HepG2 (cell line): ENCODE measurements around the gene LRRFIP2. TPM values are rescaled to one million over a fixed set of nuclear protein-coding genes. Genes with fewer than 3 reads are reported as not detected.

Source experiments
- ATAC-seq: fragments of 200-7000 bp; cut with Tn5 transposase; 3 replicates; pipeline ENCODE4 v1.9.1; 2020; ENCODE audit warnings: mild to moderate bottlenecking, moderate library complexity
- BruUV-seq: library from RNA; stranded (reverse); fragments of 400-500 nt; replicated peaks from 2 replicates; lab custom pipeline; 2021; lab: Mats Ljungman, UMichigan
- CTCF ChIA-PET: fragments of 300-600 bp; formaldehyde crosslinking; extraction: SDS; loops from one replicate; lab custom pipeline; 2021; ENCODE audit warnings: low total read pairs, inconsistent platforms, low intra/inter-chr PET ratio; lab: Yijun Ruan, JAX
- POLR2A ChIA-PET: fragments of 350-600 bp; sonication (Branson Sonifier 250); formaldehyde crosslinking; loops from one replicate; lab custom pipeline; 2020; ENCODE audit warnings: antibody characterized with exemption, inconsistent platforms; lab: Yijun Ruan, JAX
- DNase-seq: peaks from one replicate; pipeline ENCODE4 v3.0.0-alpha.2; 2015; ENCODE audit warnings: low spot score
- FAIRE-seq: peaks from 3 replicates; lab custom pipeline; 2011; peaks lifted over from hg19 to GRCh38; lab: Jason Lieb, UNC
- H2AFZ ChIP-seq: one replicate; pipeline ENCODE4 v1.6.1; 2011; ENCODE audit warnings: low read length, inconsistent platforms
- H3K27ac ChIP-seq: fragments of 300-600 bp; 3 replicates; pipeline ENCODE4 v1.8.0; 2011; ENCODE audit warnings: mixed run types, mild to moderate bottlenecking, mixed read lengths, low read length, inconsistent platforms; ENCODE audit not compliant: insufficient read depth; ENCODE audit errors: extremely low read length
- H3K27me3 ChIP-seq, 2 experiments: fragments of 200-600 bp in 1 of 2; 2 replicates in 1 of 2; 3 replicates in 1 of 2; pipeline versions ENCODE4 v1.6.0 to v1.8.0; 2011; ENCODE audit warnings: low read length in 2 of 2, mild to moderate bottlenecking in 2 of 2, moderate library complexity in 2 of 2, inconsistent platforms in 1 of 2; ENCODE audit not compliant: insufficient read depth in 2 of 2, control insufficient read depth in 1 of 2
- H3K36me3 ChIP-seq, 2 experiments: fragments of 200-600 bp in 1 of 2; replicated peaks in 1 of 2; 2 replicates in 1 of 2; 3 replicates in 1 of 2; pipeline versions ENCODE4 v1.5.1 to v1.8.0; 2011; ENCODE audit warnings: low read length in 2 of 2, inconsistent platforms in 1 of 2; ENCODE audit not compliant: insufficient read depth in 2 of 2, control insufficient read depth in 1 of 2
- H3K4me1 ChIP-seq: 2 replicates; pipeline ENCODE4 v1.5.1; 2012; ENCODE audit warnings: low read length, inconsistent platforms; ENCODE audit not compliant: insufficient read depth
- H3K4me2 ChIP-seq: 2 replicates; pipeline ENCODE4 v1.6.0; 2011; ENCODE audit warnings: low read depth, low read length, inconsistent platforms
- H3K4me3 ChIP-seq, 3 experiments: fragments of 200-600 bp in 1 of 3; sonication (generic), shearing (Covaris generic) in 1 of 3; replicated peaks in 1 of 3; 2 replicates each; pipeline ENCODE4 v1.5.1; 2011 to 2016; ENCODE audit warnings: low read length in 3 of 3, inconsistent platforms in 2 of 3, low read depth in 2 of 3, mild to moderate bottlenecking in 2 of 3, control low read depth in 1 of 3, mixed read lengths in 1 of 3; ENCODE audit not compliant: insufficient read depth in 1 of 3
- H3K79me2 ChIP-seq: one replicate; pipeline ENCODE4 v1.6.1; 2011; ENCODE audit warnings: low read length, inconsistent platforms; ENCODE audit not compliant: insufficient read depth
- H3K9ac ChIP-seq: 2 replicates; pipeline ENCODE4 v1.6.0; 2011; ENCODE audit warnings: mild to moderate bottlenecking, low read depth, low read length, inconsistent platforms; ENCODE audit not compliant: insufficient read depth
- H3K9me3 ChIP-seq: 2 replicates; pipeline ENCODE4 v1.5.1; 2012; ENCODE audit warnings: mild to moderate bottlenecking, low read length
- H4K20me1 ChIP-seq: 2 replicates; pipeline ENCODE4 v1.6.0; 2011; ENCODE audit warnings: inconsistent platforms, mild to moderate bottlenecking, low read length, moderate library complexity; ENCODE audit not compliant: insufficient read depth
- CSRNP1 ChIP-seq: sonication (generic); formaldehyde crosslinking; IDR thresholded peaks from 2 replicates; pipeline ENCODE4 v1.8.1; 2023; ENCODE audit warnings: mild to moderate bottlenecking, missing genetic modification reagents
- FOXC1 ChIP-seq: sonication (generic); formaldehyde crosslinking; IDR thresholded peaks from 2 replicates; pipeline ENCODE4 v1.8.0; 2022; ENCODE audit warnings: mild to moderate bottlenecking, missing genetic modification reagents, borderline replicate concordance
- JDP2 ChIP-seq: sonication (generic); formaldehyde crosslinking; IDR thresholded peaks from 2 replicates; pipeline ENCODE4 v1.8.1; 2022; ENCODE audit warnings: missing genetic modification reagents, borderline replicate concordance
- MAFK ChIP-seq, 2 experiments: IDR thresholded peaks in 1 of 2; conservative IDR thresholded peaks in 1 of 2; 2 replicates each; pipeline ENCODE4 v1.6.1; 2011; ENCODE audit warnings: improper control_type of control experiment in 2 of 2, low read length in 2 of 2
- MIER2 ChIP-seq: IDR thresholded peaks from 2 replicates; pipeline ENCODE4 v1.6.1; 2016; ENCODE audit warnings: missing biosample characterization, missing genetic modification reagents
- PLRG1 ChIP-seq: fragments of 450-650 bp; conservative IDR thresholded peaks from 2 replicates; pipeline ENCODE4 v1.6.1; 2016
- POLR2AphosphoS5 ChIP-seq: IDR thresholded peaks from 2 replicates; pipeline ENCODE4 v1.6.1; 2012; ENCODE audit warnings: low read depth, low read length
- RFXAP ChIP-seq: sonication (generic); formaldehyde crosslinking; IDR thresholded peaks from 2 replicates; pipeline ENCODE4 v1.4.0; 2020; ENCODE audit warnings: missing genetic modification reagents, borderline replicate concordance
- SIN3A ChIP-seq: IDR thresholded peaks from 2 replicates; pipeline ENCODE4 v1.6.1; 2011; ENCODE audit warnings: low read depth, mild to moderate bottlenecking, control low read depth, low read length, borderline replicate concordance
- SOX13 ChIP-seq, 3 experiments: fragments of 450-650 bp in 1 of 3; sonication (generic) in 1 of 3; formaldehyde crosslinking in 1 of 3; IDR thresholded peaks in 2 of 3; conservative IDR thresholded peaks in 1 of 3; 2 replicates each; pipeline versions ENCODE4 v1.5.0 to v1.6.1; 2016 to 2020; ENCODE audit warnings: antibody characterized with exemption in 1 of 3, mild to moderate bottlenecking in 1 of 3, missing compliant biosample characterization in 1 of 3, missing genetic modification reagents in 1 of 3, moderate library complexity in 1 of 3
- ZBTB7B ChIP-seq: sonication (generic); formaldehyde crosslinking; IDR thresholded peaks from 2 replicates; pipeline ENCODE4 v1.4.0; 2020; ENCODE audit warnings: missing genetic modification reagents
- ZNF20 ChIP-seq: sonication (generic); formaldehyde crosslinking; IDR thresholded peaks from 2 replicates; pipeline ENCODE4 v1.4.0; 2020; ENCODE audit warnings: mild to moderate bottlenecking, moderate library complexity, missing genetic modification reagents
- ZNF282 ChIP-seq: fragments of 450-650 bp; IDR thresholded peaks from 2 replicates; pipeline ENCODE4 v1.6.1; 2018; ENCODE audit not compliant: partially characterized antibody
- ZNF33B ChIP-seq: sonication (generic); formaldehyde crosslinking; IDR thresholded peaks from 2 replicates; pipeline ENCODE4 v1.5.1; 2020; ENCODE audit warnings: mild to moderate bottlenecking, missing genetic modification reagents
- ZNF468 ChIP-seq: sonication (generic); formaldehyde crosslinking; IDR thresholded peaks from 2 replicates; pipeline ENCODE4 v1.8.0; 2022; ENCODE audit warnings: mild to moderate bottlenecking, moderate library complexity, missing genetic modification reagents
- WGBS: methylation state at CpG from one replicate; pipeline ENCODE4 v1.1.6; 2017; ENCODE audit warnings: low lambda C conversion rate; 5-methylcytosine and 5-hydroxymethylcytosine counted together
- in situ Hi-C: cut with HindIII; loops from 2 replicates; pipeline ENCODE4 v1.10.0; 2017; ENCODE audit warnings: low pct_unique_long_range_greater_than_20kb; ENCODE audit not compliant: extremely low pct_ligation_motif_present
- intact Hi-C: fragments of 100-400 bp; cut with micrococcal nuclease; formaldehyde crosslinking; loops from one replicate; pipeline ENCODE4 v1.10.0; 2022; ENCODE audit not compliant: unreplicated experiment
- polyA plus RNA-seq, 8 experiments: library from polyadenylated mRNA; depleted of rRNA in 3 of 8; stranded (reverse) in 7 of 8; unstranded in 1 of 8; fragments of >200 nt; fragmentation: Illumina TruSeq in 4 of 8; extraction: Trizol in 4 of 8; gene quantifications; 2 replicates each; pipeline versions ENCODE4 v1.2.1 to v1.2.3, GENCODE V29; 2011 to 2016; ENCODE audit warnings: low read depth in 4 of 8, missing spikeins in 1 of 8, mixed read lengths in 1 of 8; ENCODE audit not compliant: insufficient read depth in 1 of 8
- total RNA-seq, 5 experiments: library from RNA; depleted of rRNA; stranded (reverse); fragments of >200 nt; fragmentation: Illumina TruSeq; extraction: Trizol; gene quantifications; 2 replicates each; pipeline ENCODE4 v1.2.3, GENCODE V29; 2016; ENCODE audit warnings: low read depth in 1 of 5
- TF ChIP-seq, protein P1 (sequence below): sonication (generic); formaldehyde crosslinking; IDR thresholded peaks from 2 replicates; pipeline ENCODE4 v1.5.0; 2020; ENCODE audit warnings: mild to moderate bottlenecking, missing genetic modification reagents, moderate library complexity

LRRFIP2 gene
- total and polyA plus RNA-seq, 2 of the 13 experiments (the other 11 are each of a cell fraction or from before 2014, with no cell fraction given): 13.5 to 32.2 TPM

GRCh38 chr3:37026851-37027250 lies 147.5 kb downstream of the LRRFIP2 start (continued):
- no peak for TF ChIP-seq MAFK (conservative IDR thresholded peaks at IDR 0.05 in 1 of 2, IDR thresholded peaks at IDR 0.05 in 1 of 2; ENCODE audit: low read length in 2 of 2)
- TF ChIP-seq, all 625 proteins: peak for 0

- no peak for ATAC-seq
- TF ChIP-seq FOXC1 (CRISPR knock-in tag) (no peak), SOX13 (IDR thresholded peaks at IDR 0.05) (no peak), SOX13 (CRISPR knock-in tag; conservative IDR thresholded peaks at IDR 0.05 in 1 of 2, IDR thresholded peaks at IDR 0.05 in 1 of 2) (no peak), PLRG1 (no peak), ZNF33B (CRISPR knock-in tag) (no peak), ZNF20 (no peak), CSRNP1 (no peak), SIN3A (no peak), JDP2 (no peak), ZNF468 (CRISPR knock-in tag) (no peak), RFXAP (CRISPR knock-in tag) (no peak), POLR2AphosphoS5 (no peak), MIER2 (CRISPR knock-in tag) (no peak), ZNF282 (no peak), ZBTB7B (no peak)
- TF ChIP-seq, protein P1, sequence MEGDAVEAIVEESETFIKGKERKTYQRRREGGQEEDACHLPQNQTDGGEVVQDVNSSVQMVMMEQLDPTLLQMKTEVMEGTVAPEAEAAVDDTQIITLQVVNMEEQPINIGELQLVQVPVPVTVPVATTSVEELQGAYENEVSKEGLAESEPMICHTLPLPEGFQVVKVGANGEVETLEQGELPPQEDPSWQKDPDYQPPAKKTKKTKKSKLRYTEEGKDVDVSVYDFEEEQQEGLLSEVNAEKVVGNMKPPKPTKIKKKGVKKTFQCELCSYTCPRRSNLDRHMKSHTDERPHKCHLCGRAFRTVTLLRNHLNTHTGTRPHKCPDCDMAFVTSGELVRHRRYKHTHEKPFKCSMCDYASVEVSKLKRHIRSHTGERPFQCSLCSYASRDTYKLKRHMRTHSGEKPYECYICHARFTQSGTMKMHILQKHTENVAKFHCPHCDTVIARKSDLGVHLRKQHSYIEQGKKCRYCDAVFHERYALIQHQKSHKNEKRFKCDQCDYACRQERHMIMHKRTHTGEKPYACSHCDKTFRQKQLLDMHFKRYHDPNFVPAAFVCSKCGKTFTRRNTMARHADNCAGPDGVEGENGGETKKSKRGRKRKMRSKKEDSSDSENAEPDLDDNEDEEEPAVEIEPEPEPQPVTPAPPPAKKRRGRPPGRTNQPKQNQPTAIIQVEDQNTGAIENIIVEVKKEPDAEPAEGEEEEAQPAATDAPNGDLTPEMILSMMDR: no peak
These were observed 148.6 kb downstream of the LRRFIP2 start for GRCh38 chr3:37025561-37026335.

More at GRCh38 chr3:37025561-37026335, 148.6 kb downstream of the LRRFIP2 start:
- no peak overlapping the region for H3K4me2 ChIP-seq
- ChIA-PET POLR2A (interaction anchor here (1.9 kb wide), 1 partner anchor 33 kb away, joined by 7 read pairs; the partner anchor contains the start of genes EPM2AIP1 and MLH1), CTCF (no interaction called here)
- BruUV-seq: no TSS peak
- H3K9me3 ChIP-seq: 0 out of 2 replicates have a peak, but pooled peaks cover 4% of the 10 kb centered on the region
- no peaks in the 10 kb centered on the region for H3K27me3 ChIP-seq
- no peak overlapping the region for H3K4me3 ChIP-seq
- no peaks in the 10 kb centered on the region for H3K4me1 ChIP-seq
- no peaks in the 10 kb centered on the region for H3K79me2 ChIP-seq
- DNase-seq (no peak), FAIRE-seq (no peak)
- WGBS: 100% methylated on average over 3 of the region's 3 CpGs
- intact Hi-C loops: loop anchor here (5.0 kb wide), 1 partner anchor 233 kb away; no protein-coding TSS in a partner anchor
- no peak overlapping the region for H3K27ac ChIP-seq
- no peak overlapping the region for H2AFZ ChIP-seq
- in situ Hi-C loops: loop anchor here (10.0 kb wide), 1 partner anchor 189 kb away; no protein-coding TSS in a partner anchor
- H3K36me3 ChIP-seq: peaks cover 28 to 74% of the 10 kb centered on the region in 2 experiments
- no peaks in the 10 kb centered on the region for H4K20me1 ChIP-seq
- no peak overlapping the region for H3K9ac ChIP-seq
